K562 treated with DMSO at 1 percent for 4 hours (cell line): ENCODE data around the gene ZNF668. TPM values are rescaled to one million over a fixed set of nuclear protein-coding genes. Genes with fewer than 3 reads are reported as not detected.

ENCODE experiments used
- total RNA-seq: library from RNA; unstranded; fragments of 300-600 nt; gene quantifications from 2 replicates; pipeline ENCODE4 v1.2.3, GENCODE V29; 2022; ENCODE audit not compliant: insufficient read depth

Gene ZNF668
- total RNA-seq: 13.4 and 15.6 TPM in 2 replicates

DNA sequence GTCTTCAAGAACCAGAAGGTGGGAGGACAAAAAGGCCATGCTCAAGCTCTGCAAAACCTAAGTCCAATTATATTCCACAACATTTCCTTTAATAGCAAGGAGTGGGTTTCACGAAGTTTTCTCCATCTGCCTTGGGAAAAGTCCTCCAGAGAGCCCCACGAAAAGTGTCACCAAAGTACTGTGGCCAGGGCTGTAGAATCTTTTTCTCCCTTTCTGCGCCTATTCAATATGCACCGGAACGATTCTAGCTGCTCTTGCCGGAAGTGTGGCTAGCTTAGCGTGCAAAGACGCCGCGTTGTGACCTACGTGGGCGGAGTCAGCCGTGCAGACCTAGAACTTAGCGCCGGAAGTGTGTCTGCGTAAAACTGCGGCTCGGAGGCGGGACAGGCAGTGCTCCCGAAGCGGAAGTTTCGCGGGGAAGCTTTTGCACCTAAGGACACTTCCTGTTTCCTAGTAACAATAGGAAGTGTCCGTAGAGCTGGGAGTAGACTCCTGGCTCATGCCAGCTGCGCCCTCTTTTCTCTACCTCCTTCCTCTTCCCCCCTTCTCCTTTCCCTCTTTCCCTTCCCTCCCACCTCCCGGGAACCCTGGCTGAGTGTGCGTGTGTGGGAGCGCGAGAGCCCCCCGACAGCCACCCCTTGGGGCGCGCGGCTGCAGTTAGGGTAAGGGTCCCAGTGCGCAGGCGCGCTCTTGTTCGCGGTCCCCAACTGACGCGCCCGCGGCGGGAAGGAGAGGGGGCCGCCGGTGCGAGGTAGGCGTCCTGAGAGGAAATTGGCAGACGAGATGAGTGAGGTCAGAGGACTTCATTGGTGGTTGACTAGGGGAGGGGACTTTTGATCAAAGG, at the start of gene ZNF668, which contains the start of gene ZNF646:
Gene ZNF668 (minus strand): TSS at position 271 of the 844 bp plus-strand sequence. CDS start 9,781 bp downstream, outside the sequence.
Gene ZNF646 (plus strand): TSS at position 453 of the 844 bp plus-strand sequence. CDS start 1,903 bp downstream, outside the sequence.

DNA sequence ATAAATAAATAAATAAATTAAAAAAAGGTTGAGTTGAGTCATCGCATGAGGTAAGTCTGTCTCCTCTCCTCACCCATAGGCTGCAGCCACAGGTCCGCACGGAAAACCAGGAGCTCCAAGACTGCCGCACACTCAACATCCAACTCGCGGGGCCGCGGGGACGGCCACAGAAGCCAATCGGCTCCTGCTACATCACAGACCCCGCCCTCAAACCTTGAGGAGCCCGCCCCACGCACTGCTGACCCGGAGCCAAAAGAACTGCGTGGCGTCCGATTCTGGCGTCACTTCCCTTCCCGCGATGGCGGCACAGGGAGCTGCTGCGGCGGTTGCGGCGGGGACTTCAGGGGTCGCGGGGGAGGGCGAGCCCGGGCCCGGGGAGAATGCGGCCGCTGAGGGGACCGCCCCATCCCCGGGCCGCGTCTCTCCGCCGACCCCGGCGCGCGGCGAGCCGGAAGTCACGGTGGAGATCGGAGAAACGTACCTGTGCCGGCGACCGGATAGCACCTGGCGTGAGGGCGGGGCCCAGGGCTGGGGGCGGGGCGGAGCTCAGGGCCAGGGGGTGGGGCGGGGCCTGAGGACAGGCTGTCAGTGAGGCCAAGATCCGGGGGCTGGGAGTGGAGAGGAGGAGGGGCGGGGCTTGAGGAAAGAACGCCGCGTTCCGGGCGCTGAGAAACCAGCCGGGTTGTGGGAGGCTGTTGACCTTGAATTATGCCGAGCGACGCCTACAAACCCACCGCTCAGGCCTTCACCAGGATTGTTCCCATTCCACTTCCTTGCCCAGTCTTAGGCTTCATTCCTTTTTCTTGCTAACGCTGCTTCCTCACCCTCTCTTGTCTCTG, 43.6 kb upstream of the ZNF668 start, which contains the start of gene KAT8:
Gene KAT8 (plus strand): TSS at position 281 of the 839 bp plus-strand sequence. CDS start 18 bp downstream, at position 299.

DNA sequence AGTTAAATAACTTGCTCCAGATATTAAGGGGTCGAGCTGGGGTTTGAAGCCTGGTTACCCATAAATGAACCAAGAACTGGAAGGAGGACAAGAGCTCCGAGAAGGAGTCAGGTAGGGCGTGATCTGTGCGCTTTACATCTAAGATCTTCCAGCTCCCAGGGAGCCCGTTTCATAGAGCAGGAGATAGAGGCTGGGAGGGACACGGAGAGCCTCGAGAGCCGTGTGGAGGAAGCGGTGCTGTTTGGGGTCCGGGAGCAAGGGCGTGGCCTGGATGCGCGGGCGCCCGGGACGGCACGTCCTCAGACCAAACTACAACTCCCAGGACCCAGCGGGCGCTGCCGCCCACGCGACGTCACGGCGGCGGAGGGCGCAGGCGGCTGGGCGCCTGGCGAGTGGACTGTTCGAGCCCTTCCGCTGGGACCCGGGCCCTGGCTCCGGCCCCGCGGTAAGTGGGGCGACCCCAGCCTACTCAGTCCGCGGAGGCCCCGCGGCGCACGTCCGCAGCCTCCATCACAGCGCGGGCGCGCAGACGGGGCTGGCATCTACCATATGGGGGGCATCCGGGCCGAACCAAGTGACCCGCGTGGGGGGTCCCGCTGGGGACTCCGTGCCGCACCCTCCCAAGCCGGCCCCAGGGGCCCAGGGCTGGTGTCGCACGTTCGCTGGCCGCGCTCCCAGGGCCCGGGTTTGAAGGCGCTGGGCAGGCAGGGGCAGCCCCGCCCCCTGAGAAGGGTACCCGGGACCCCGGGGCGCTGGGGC, 34.2 kb upstream of the ZNF668 start, which contains the start of gene BCKDK:
Gene BCKDK (plus strand): TSS at position 352 of the 759 bp plus-strand sequence. CDS start 838 bp downstream, outside the sequence.

DNA sequence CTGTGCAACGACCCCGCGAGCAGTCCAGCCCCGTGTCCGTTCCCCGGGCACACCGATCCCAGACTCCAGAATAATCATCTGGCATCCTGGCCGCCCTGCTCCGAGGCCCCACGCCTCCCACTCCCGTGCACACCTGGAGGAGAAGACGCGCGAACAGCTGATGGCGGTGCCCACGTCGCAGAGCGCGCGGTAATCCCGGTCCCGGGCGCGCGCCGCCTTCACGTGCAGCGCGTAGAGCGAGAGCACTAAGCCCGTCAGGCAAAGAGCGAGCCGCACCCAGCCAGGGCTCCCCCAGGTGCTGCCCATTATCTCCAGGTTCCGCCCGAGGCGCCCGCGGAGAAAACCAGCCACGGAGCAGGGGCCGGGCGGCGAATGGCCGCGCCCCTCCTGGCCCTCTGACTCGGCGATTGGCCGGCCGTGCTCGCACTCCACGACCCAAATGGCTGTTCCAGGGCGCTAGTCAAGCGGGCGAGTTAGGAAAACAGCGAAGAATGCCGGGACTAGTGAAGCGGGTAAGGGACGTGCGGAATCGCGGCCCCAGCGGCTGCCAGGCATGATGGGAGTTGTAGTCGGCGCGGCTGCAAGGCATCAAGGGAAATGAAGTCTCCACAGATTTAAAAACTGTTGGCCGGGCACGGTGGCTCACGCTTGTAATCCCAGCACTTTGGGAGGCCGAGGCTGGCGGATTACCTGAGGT, 20.5 kb upstream of the ZNF668 start, which contains the start of gene VKORC1:
Gene VKORC1 (minus strand): TSS at position 374 of the 697 bp plus-strand sequence. CDS start 68 bp downstream, at position 306.

DNA sequence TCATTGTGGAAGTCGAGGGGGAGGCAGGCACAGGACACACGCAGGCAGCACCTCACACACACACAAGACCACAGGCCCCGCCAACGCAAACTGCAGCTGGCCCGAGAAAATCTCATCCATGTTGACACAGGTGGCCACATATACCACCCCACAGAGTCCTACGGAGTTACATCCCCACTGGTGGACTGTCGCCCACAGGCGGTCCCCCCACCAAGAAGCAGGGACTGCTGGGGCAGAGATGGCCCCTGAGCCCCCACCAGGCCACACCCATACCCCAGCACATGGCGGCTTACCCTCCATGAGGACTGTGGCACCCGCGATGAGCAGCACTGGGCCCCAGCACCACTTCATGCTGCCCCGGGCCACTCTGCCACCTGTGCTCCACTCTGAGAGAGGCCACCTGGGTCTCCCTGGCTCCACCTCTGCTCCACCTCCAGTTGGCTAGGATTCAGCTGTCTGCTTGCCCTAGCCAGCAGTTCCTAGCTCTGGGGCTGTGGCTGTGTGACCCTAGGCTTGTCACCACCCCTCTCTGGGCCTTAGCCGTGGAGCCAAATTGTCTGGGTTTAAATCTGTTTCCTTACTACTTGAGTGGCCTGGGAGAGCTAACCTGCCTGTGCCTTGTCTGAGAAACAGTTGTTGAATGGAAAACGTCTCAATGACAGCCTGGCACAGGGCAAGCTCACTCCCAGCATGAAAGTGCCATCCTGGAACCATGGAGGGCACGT, 14.6 kb upstream of the ZNF668 start, which contains the start of gene PRSS53:
Gene PRSS53 (minus strand): TSS at position 485 of the 725 bp plus-strand sequence. CDS start 134 bp downstream, at position 351.

DNA sequence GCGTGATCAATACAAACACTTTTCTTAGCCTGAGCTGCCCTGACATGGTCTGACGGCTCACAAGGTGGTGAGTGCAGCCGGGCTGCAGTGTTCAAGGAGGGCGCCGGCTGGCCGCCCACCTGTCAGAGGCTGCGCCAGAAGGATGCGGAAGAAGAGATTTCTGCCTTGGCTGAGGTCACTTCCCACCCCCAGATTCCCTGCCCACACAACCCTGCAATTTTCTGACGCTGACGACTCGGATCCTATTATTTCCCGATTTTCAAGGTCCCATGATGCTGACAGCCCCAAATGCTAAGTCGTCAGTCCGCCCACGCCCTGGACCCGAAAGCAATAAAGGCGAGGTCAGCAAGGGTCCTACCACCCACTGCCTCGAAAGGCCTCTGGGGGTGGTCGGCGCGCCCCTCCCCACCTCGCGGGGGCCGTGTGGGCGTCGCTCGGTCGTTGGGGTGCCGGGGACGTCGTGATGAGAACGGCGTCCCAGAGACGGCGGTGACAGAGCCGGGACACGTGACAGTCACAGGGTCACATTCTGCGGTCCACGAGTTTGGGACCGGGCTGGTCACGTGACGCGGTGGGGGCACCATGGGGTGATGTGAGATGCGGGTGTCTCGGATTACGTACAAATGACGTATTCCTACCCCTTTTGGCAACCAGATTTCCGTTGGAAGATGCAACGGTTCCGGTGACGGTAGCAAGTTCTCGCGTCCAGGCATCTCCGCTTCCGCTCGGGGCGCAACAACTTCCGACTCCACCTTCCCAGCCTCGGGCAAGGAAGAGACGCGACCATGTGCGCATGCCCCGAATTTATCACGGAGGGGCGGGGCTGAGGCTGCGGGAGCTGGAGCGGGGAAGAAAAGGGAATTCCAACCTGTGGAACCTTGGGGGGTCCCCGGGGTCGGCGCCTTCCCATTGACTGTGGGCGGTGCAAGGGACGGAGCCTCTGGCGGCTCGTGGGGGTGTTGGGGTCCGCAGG, 41.0 kb downstream of the ZNF668 start, which contains the start of gene STX4:
Gene STX4 (plus strand): TSS at position 823 of the 973 bp plus-strand sequence. CDS start 248 bp downstream, outside the sequence.

Other genes starting within 250 kb of the ZNF668 start
- gene BCL7C, start 180.2 kb downstream of the ZNF668 start, total RNA-seq: 23.3 and 23.5 TPM in 2 replicates
- 4.3 and 5.5 TPM in 2 replicates for gene CTF1, start 177.6 kb downstream of the ZNF668 start, total RNA-seq
- gene FBXL19, start 150.7 kb downstream of the ZNF668 start, total RNA-seq: 17.3 and 25.8 TPM in 2 replicates
- 33.5 and 53.4 TPM in 2 replicates for gene ORAI3, start 125.2 kb downstream of the ZNF668 start, total RNA-seq
- 14.5 and 23.8 TPM in 2 replicates for gene SETD1A, start 116.5 kb downstream of the ZNF668 start, total RNA-seq
- gene HSD3B7, start 89.0 kb downstream of the ZNF668 start, total RNA-seq: 44.6 and 47.9 TPM in 2 replicates
- gene STX1B, start 63.6 kb downstream of the ZNF668 start, total RNA-seq: 0.31 TPM in 1 of 2 replicates, not detected in the other
- 44.1 and 45.2 TPM in 2 replicates for gene STX4, start 40.7 kb downstream of the ZNF668 start, total RNA-seq
- gene ZNF646, start 182 bp upstream of the ZNF668 start, total RNA-seq: 12.6 and 13.5 TPM in 2 replicates
- gene PRSS53, start 14.7 kb upstream of the ZNF668 start, total RNA-seq: 3.8 and 4.7 TPM in 2 replicates
- gene VKORC1, start 20.6 kb upstream of the ZNF668 start, total RNA-seq: 148 and 159 TPM in 2 replicates
- 41.2 and 58.7 TPM in 2 replicates for gene BCKDK, start 34.1 kb upstream of the ZNF668 start, total RNA-seq
- gene KAT8, start 43.4 kb upstream of the ZNF668 start, total RNA-seq: 90.8 and 110 TPM in 2 replicates
- gene PRSS8, start 61.5 kb upstream of the ZNF668 start, total RNA-seq: 64.8 and 68.2 TPM in 2 replicates
- gene PRSS36, start 75.8 kb upstream of the ZNF668 start, total RNA-seq: not detected in 2 replicates
- 273 and 304 TPM in 2 replicates for gene FUS, start 105.9 kb upstream of the ZNF668 start, total RNA-seq
- gene PYCARD, start 128.5 kb upstream of the ZNF668 start, total RNA-seq: 47.8 and 60.3 TPM in 2 replicates
- 0.08 TPM in 1 of 2 replicates, not detected in the other for gene TRIM72, start 139.9 kb upstream of the ZNF668 start, total RNA-seq
- gene PYDC1, start 142.9 kb upstream of the ZNF668 start, total RNA-seq: not detected in 2 replicates
- 2.3 and 6.3 TPM in 2 replicates for gene ITGAM, start 185.7 kb upstream of the ZNF668 start, total RNA-seq